Measurements from ENCODE around the gene ZSCAN4.

- TF ChIP-seq, protein P1, sequence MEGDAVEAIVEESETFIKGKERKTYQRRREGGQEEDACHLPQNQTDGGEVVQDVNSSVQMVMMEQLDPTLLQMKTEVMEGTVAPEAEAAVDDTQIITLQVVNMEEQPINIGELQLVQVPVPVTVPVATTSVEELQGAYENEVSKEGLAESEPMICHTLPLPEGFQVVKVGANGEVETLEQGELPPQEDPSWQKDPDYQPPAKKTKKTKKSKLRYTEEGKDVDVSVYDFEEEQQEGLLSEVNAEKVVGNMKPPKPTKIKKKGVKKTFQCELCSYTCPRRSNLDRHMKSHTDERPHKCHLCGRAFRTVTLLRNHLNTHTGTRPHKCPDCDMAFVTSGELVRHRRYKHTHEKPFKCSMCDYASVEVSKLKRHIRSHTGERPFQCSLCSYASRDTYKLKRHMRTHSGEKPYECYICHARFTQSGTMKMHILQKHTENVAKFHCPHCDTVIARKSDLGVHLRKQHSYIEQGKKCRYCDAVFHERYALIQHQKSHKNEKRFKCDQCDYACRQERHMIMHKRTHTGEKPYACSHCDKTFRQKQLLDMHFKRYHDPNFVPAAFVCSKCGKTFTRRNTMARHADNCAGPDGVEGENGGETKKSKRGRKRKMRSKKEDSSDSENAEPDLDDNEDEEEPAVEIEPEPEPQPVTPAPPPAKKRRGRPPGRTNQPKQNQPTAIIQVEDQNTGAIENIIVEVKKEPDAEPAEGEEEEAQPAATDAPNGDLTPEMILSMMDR (IDR thresholded peaks at IDR 0.05; ENCODE audit: low read length) = no peak
- TF ChIP-seq EZH2 (IDR thresholded peaks at IDR 0.05; ENCODE audit: borderline replicate concordance, low read length) = no peak
Measured at GRCh38 chr19:57665261-57665806, 3.4 kb upstream of the ZSCAN4 start.
